Activated CD4-positive, alpha-beta T cell treated with anti-CD3 and anti-CD28 coated beads for 48 hours (primary cell): ENCODE results near the gene TPSB2.

Experiments used
- DNase-seq: peaks from one replicate; pipeline ENCODE4 v3.0.0-alpha.2; 2020

Gene TPSB2

GRCh38 chr16:1180549-1181403 lies 49.2 kb downstream of the TPSB2 start:
- DNase-seq: no peak
